ENCODE results near the gene PDK3. TPM values are rescaled to one million over a fixed set of nuclear protein-coding genes. Genes with fewer than 3 reads are reported as not detected.

The PDK3 gene
- total and polyA plus RNA-seq, 10 donors = 4.3 to 53.0 (median 30.1) TPM

- WGBS, 5 donors = 56 to 85% (median 78%) methylated on average over 4 of the region's 4 CpGs
- intact Hi-C loops (cut with DNase I; ENCODE audit: low total_unique reads) = no loop called here
- Histone ChIP-seq H3K36me3 (peaks cover 0 to 52% (median 2%) of the 10 kb centered on the region in 6 donors), H3K27me3 (replicated peaks in 1 of 7) (no peaks in the 10 kb centered on the region), H3K27ac (no peak overlapping the region), H3K9me3 (no peaks in the 10 kb centered on the region), H3K4me1 (no peaks in the 10 kb centered on the region), H3K4me3 (no peak overlapping the region)
- TF ChIP-seq CTCF (IDR thresholded peaks at IDR 0.05 in 8 of 11, conservative IDR thresholded peaks at IDR 0.05 in 3 of 11) = no peak
- no peak for TF ChIP-seq POLR2A (IDR thresholded peaks at IDR 0.05)
- TF ChIP-seq POLR2AphosphoS5 (IDR thresholded peaks at IDR 0.05) = no peak
- DNase-seq = no peak
Observed at GRCh38 chrX:24515447-24515846, 50.4 kb downstream of the PDK3 start.

- no peaks in the 10 kb centered on the region for H3K4me1 ChIP-seq
- TF ChIP-seq POLR2A (IDR thresholded peaks at IDR 0.05) (no peak), CTCF (IDR thresholded peaks at IDR 0.05 in 8 of 11, conservative IDR thresholded peaks at IDR 0.05 in 3 of 11) (no peak)
- intact Hi-C loops (cut with DNase I; ENCODE audit: low total_unique reads) = no loop called here
- H3K9me3 ChIP-seq = no peaks in the 10 kb centered on the region
- peaks cover 0 to 64% (median 0%) of the 10 kb centered on the region in 6 donors for H3K36me3 ChIP-seq
- no peak for DNase-seq
- WGBS, 5 donors = 73 to 86% (median 76%) methylated on average over 2 of the region's 2 CpGs
- H3K27me3 ChIP-seq (replicated peaks in 1 of 7) = no peaks in the 10 kb centered on the region
- H3K4me3 ChIP-seq = no peak overlapping the region
- no peak overlapping the region for H3K27ac ChIP-seq
Observed at GRCh38 chrX:24520472-24520871, 55.4 kb downstream of the PDK3 start.

DNA sequence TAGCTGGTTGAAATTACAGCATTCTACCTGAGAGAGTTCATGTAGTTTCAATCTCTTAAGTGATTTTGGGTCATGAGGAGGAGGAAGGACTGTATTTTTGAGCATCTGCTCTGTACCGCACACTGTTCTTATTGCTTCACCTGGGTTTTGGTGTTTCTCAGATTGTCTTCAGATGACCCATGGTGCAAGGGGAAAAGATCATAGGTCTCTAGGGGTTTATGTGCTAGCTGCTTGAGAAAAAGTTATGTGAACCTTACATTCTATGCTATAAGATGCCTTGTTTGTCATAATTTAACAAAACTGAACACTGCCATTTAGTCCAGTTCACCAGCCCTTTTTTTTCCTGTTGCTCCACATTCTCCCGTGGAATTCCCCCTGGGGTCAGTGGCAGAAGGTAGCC, 60.4 kb downstream of the PDK3 start:
- Histone ChIP-seq H3K36me3 (peaks cover 0 to 82% (median 4%) of the 10 kb centered on the region in 6 donors), H3K4me1 (no peaks in the 10 kb centered on the region), H3K27me3 (replicated peaks in 1 of 7) (no peaks in the 10 kb centered on the region), H3K9me3 (no peaks in the 10 kb centered on the region), H3K27ac (no peak overlapping the region), H3K4me3 (no peak overlapping the region)
- no peak for DNase-seq
- intact Hi-C loops (cut with DNase I; ENCODE audit: low total_unique reads) = no loop called here
- 75 to 100% (median 87%) methylated on average over 2 of the region's 2 CpGs for WGBS, 5 donors
- TF ChIP-seq CTCF (IDR thresholded peaks at IDR 0.05 in 8 of 11, conservative IDR thresholded peaks at IDR 0.05 in 3 of 11) (no peak), POLR2AphosphoS5 (IDR thresholded peaks at IDR 0.05) (no peak), POLR2A (IDR thresholded peaks at IDR 0.05) (no peak)

- H3K4me1 ChIP-seq = no peaks in the 10 kb centered on the region
- H3K9me3 ChIP-seq = no peaks in the 10 kb centered on the region
- 72 to 98% (median 93%) methylated on average over 2 of the region's 2 CpGs for whole genome bisulfite sequencing, 5 donors
- H3K27ac ChIP-seq = no peak overlapping the region
- DNase-seq = no peak
- TF ChIP-seq POLR2A (IDR thresholded peaks at IDR 0.05) = no peak
- TF ChIP-seq CTCF (IDR thresholded peaks at IDR 0.05 in 8 of 11, conservative IDR thresholded peaks at IDR 0.05 in 3 of 11) = no peak
- TF ChIP-seq POLR2AphosphoS5 (IDR thresholded peaks at IDR 0.05) = no peak
- intact Hi-C loops (cut with DNase I; ENCODE audit: low total_unique reads) = no loop called here
- H3K4me3 ChIP-seq = no peak overlapping the region
- peaks cover 0 to 82% (median 4%) of the 10 kb centered on the region in 6 donors for H3K36me3 ChIP-seq
- H3K27me3 ChIP-seq (replicated peaks in 1 of 7) = no peaks in the 10 kb centered on the region
Observed at GRCh38 chrX:24526616-24527015, 61.5 kb downstream of the PDK3 start.

Data from spleen (tissue), 11 donors.